GM21360 (cell line): ENCODE measurements around the gene PLXNA4.
"Not testable (repeated sequence)": the region's sequence is repeated elsewhere in the genome, so short reads cannot be mapped to it uniquely, and the experiment has no call there.

Experiments
- ATAC-seq: cut with Tn5 transposase; IDR thresholded peaks from one replicate; pipeline ENCODE4 v1.9.1; 2021; ENCODE audit warnings: mild to moderate bottlenecking, moderate library complexity; ENCODE audit not compliant: unreplicated experiment

The PLXNA4 gene

DNA sequence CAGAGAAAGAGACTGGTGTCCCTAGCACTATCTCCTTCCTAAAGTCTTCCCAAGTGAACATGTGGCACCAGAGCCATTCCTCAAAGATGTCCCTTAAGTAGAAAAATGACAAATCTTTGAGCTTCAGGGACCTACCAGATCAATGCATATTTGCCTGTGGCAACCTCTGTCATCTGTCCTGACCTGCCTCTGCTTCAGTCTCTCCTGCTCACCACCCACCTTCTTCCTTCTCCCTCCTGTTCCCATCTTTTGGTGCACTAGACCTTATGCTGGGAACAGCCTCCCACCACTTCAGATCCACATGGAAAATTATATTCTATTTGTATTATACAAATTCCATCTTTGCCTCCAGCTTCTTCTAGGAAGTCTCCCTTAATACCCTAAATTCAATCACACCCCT is 386.4 kb downstream of the PLXNA4 start:
- no peak for ATAC-seq

DNA sequence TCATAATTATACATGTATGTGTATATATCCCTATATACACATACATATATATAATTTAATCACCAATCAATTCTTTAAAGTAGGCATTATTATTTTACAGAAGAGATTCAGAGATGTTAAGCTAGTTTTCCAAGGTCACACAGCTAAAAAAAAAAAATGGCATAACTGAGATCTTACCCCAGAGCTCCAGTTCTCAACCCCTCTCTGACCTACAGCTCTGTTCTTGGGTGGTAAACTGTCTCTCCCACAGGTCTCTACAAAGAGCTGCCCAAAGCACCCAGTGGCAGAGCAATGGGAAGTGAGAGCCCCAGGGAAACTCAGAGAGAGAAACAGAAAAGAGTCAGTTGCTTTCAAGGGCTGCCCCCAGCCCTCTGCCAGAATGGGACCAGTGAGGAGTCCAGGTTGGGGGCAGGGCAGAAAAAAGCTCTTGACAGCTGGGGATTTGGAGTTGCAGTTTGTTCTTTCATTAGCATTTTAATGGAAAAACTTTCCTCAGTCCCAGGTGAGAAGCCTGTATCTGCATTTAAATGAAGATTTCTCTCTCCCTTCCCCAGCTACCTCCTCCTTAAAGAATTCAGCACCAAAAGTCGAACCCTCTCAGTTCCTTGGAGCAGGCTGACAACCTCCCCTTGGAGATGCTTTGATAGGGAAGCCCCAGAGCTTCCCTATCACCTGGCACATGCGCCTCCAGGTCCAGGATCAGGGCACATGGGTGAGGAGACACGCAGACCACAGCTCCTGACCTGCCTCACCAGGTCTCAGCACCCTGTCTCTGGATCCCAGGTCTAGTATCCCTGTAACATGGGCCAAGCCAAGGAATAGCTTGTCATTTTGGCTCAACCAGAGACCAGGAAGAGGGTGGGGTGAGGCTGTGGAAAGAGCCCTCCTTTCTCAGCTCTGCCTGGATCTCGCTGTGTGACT is 388.1 kb downstream of the PLXNA4 start:
- no peak for ATAC-seq

DNA sequence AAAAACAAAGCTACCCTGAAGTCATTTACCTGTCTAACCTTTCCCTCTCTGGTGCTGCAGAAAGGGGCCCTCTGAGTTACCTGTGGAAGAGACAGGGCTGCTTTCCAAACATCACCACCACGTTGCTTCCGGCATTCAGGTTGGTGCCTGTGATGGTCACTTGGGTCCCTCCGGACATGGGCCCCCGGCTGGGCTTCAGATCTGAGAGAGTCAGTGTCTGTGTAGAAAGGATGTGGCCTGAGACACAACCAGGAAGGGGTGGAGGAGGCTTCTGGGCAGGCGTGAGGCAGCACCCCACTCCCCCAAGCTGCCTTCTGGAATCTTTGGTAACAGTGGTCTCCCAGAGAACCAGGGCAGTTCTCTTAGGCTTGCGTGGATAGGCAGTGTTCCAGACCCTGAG is 388.9 kb downstream of the PLXNA4 start:
- no peak for ATAC-seq

DNA sequence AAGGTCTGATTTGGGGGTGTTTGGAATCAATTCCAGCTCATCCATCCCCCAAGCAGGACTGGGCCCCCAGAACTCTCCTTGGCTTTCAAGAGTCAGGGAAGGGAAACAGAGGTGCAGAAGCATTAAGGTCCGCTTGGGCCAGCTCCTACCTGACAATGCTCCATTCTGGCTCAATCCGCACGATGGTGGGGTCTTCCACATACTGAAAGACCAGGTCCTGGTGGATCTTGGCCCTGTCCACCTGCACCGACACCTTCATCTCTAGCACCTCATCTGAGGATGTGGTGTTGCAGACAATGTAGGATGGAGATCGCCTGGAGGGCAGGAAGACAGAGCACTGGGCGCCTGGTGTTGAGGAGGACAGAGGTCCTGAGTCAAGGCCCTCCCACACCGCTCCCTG is 391.1 kb downstream of the PLXNA4 start:
- no peak for ATAC-seq

DNA sequence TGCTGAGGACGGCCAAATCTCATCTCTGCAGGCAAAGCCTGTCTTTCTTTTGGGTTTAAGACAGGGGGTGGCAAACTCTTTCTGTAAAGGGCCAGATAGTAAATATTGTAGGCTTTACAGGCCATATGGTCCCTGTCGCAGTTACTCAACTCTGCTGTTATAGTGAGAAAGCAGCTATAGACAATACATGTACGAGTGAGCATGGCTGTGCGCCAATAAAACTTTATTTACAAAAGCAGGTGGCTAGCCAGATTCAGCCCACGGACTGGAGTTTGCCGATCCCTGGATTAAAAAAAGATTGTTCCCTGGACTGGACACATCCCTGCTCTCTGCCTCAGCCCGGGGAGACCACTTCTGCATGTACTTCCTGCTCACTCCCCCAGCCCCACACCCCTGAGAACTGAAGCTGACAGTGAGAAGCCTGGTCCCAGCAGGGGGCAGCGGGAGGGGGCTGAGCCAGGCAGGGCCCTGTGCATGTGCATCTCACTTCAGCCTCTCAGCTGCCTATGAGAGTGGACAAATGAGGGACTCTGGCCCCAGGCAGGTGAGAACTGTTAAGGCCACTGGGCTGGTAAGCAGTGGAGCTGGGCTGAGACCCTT is 392.4 kb downstream of the PLXNA4 start:
- no peak for ATAC-seq

DNA sequence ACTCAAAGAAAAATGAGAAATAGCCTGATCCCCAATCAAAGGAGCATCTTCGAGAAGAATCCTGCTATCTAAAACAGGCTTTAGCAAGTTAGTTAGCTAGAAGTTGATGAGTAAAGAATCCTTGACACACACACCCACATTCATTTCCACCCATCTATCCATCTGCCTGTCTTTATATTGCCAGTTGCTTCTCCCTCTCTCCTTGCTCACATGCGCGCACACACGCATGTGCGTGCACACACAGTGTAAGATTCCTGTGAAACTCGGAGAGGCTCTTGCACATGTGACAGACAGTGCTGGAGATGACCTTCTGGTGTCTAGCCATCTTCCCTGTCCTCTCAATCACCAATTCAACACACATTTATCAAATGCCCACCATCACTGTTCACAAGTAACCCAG is 393.3 kb downstream of the PLXNA4 start:
- ATAC-seq = no peak

DNA sequence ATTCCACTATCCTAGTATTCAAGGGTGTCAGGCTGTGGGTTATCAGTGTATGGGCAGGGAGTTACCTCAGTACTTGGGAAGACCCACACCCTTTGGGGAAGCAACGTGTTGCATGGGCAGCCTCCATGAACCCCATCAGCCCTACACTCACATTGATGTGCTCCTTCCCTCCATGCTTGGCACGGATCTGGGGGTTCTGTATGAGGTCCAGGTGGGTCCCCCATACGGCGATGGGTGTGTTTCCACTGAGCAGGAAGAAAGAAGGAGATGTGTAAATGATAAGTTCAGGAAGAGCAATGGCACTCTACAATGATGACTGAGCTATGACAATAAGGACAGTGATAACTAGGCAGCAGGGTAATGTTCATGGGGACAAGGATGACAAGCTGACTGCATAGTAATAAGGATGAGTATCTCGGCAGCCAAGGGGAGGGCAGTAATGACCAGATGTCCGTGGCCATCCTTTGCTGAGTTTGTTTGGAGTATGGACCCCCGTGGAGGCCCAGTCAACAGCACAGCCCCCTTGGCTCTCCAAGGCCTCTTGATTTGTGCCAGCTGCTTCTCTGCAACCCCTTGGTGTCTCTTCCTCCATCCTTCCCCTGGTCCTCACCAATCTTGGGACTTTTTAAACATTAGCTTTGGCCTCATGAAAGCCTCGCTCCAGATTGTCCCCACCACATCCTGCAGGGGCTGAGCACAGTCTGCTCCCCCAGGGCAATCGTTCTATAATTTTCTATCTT is 394.2 kb downstream of the PLXNA4 start:
- ATAC-seq = no peak

DNA sequence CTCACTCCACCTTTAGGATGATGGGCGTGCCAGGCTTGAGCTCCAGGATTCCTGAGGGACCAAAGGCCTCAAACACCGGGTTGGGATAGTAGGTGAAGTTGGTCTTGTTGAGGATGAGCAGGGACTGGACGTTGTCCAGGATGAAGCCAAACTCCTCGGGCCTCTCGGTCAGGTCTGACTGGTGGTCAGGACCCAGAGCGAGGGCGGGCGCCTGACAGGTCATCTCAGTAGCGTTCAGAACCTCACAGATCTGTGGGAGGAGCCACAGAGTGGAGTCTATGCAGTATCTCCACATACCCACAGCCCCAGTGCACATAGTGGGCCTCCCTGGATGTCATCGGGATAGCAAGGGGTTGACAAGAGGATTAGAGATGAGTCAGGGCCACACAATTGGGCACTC is 394.9 kb downstream of the PLXNA4 start:
- no peak for ATAC-seq

DNA sequence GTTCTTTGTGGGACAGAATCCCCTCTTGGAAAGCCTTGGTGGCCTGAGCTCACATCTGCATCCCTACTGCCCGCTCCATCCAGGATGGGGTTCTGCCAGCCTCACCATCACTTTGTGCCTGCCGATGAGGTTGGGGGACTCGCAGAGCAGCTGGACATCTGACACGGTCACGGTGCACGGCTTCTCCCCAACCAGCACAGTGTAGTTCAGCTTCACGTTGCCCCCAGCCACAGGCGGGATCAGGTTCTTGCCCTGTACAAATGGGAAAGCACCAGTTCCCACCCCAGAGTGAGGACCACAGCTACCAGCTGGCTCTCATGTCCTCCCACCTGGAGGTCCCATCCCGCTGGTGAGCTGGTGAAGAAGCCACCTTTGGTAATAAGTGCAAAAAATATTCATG is 395.8 kb downstream of the PLXNA4 start:
- no peak for ATAC-seq

DNA sequence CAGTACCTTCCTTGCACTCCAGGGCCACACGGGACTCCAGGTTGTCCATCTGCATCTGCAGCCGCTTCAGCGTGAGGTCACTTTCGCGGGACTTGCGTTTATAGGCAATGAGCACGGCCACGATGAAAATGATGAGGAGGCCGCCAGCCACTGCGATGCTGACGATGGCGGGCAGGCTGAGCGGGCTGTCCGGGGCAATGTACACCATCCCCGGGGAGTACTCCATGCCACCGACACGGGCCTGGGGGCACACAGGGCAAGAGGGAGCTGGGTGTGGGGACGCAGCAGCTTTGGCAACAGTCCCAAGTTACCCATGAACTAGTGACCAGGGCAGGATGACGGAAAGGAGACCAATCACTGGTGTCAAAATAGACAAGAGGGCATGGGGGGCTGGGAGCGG is 396.6 kb downstream of the PLXNA4 start:
- ATAC-seq = no peak

DNA sequence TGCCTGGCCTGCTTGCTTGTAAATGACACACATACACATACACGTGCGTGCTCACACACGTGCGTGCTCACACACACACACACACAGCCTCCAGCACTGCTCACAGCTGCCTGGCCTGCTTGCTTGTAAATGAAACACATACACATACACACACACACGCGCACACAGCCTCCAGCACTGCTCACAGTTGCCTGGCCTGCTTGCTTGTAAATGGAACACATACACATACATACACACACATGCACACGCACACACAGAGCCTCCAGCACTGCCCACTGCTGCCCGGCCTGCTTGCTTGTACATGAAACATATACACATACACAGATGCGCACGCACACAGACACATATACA is 397.2 kb downstream of the PLXNA4 start:
- no peak for ATAC-seq

DNA sequence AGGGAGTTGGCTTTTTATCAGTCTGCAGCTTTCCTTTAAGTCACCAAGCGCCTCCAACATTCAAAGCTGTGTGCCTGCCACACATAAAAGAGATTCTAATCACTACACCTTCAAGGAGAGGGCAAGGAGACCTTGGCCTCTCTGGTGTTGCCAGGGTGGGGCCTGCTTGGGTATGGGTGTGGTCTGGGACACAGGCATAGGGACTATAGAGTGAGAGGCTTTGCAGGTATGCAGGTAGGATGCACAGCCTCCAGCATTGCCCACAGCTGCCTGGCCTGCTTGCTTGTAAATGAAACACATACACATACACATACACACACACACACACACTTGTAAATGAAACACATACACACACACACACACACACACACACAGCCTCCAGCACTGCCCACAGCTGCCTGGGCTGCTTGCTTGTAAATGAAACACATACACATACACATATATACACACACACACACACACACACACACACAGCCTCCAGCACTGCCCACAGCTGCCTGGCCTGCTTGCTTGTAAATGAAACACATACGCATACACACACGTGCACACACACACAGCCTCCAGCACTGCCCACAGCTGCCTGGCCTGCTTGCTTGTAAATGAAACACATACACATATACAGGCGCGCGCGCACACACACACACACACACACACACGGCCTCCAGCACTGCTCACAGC is 397.7 kb downstream of the PLXNA4 start:
- ATAC-seq = not testable (repeated sequence)

DNA sequence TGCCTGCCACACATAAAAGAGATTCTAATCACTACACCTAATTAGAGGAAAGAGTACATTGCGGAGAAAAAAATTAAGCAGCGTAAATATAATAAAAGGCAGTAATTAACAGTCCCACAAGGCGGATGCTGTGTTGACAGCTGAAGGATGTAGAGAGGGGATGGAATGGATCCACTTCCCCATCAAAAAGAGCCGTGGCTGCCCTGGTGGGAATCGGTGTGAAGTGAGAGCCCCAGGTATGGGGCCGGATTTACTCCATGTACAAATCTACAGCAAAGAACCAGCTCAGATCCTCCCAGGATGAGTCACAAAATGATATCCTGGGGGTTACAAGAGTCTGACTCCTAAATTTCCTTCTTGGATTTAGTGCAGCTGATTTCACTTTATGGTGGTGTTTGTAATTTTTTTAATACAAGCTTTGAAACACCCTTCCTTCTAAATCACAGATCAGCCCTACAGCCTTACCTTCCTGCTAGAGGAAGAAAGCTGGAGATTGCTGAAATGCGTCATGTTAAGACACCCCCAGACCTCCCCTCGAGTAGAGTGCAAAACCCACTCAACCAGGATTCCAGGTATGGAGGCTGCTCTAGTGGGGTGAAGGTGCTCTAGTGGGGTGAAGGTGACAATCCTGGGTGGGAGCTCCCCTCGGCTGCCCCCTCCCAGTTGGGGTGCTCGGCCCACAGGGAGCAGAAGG is 398.4 kb downstream of the PLXNA4 start:
- ATAC-seq = no peak

DNA sequence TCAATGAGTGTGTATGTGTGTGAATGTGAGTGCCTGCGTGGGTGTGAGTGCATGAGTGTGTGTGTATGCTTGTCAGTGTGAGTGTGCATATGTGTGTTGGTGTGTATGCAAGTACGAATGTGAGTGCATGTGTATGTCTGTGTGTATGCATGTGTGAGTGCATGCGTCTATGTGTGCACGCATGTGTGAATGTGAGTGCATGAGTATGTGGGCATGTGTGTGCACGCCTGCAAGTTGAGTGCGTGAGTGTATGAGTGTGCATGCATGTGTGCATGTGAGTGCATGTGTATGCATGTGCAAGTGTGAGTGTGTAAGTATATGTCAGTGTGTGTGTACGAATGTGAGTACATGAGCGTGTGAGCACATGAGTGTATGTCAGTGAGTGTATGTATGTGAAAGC is 399.6 kb downstream of the PLXNA4 start:
- ATAC-seq = no peak

DNA sequence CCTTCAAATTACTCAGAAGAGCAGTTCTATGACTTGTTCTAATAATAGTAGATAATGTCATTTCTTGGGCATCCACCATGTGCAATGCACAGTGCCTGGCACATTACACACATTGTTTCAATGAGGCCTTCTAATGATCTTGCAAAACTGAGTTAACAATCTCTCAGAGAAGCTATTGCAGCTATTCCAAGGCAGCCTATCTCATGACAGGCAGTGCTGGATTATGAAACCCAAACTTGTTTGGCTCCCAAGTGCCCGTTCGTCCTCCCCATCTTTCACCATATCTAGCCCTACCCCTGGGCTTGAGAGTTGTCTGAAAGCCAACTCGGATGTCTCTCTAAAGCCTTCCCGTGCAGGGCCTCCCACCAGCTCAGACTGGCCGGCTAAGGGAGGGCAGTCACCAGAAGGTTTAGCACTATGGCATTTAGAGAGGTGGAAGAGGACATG is 405.1 kb downstream of the PLXNA4 start:
- no peak for ATAC-seq

DNA sequence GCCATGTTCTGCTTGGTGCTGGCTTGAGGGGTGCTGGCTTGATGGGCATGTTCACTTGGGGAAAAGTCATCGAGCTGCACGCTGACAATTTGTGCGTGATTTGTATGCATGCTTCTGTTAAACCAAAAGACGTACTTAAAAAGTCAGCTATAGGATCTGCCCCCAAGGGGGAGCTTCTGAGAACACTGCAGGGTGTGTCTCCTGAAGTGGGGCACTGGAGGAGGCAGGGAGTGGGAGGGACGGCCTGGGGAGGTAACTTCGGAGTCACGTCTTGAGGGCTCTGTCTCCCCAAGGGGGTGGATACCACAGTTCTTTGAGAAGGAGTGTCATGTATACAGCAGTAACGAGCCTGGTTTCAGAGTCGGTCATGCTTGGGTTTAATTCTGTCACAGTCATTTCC is 406.5 kb downstream of the PLXNA4 start:
- ATAC-seq = no peak

DNA sequence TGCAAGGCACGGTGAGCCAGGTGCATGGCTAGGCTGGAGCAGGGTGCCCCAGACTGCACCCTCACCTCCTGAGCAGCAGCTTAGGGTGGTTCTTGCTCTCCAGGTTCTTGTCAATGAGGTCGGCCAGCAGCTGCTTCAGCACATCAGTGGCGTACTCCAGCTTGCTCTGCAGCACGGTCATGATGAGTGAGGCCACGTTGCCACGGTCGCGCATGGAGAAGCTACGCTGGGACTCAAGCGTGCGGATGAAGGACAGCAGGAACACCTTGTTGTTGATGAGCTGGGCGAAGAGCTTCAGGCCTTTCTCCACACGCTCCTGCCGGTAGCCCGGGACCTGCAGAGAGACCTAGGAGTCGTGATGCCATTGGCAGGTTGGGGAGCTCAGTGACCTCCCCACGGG is 408.0 kb downstream of the PLXNA4 start:
- ATAC-seq = no peak

DNA sequence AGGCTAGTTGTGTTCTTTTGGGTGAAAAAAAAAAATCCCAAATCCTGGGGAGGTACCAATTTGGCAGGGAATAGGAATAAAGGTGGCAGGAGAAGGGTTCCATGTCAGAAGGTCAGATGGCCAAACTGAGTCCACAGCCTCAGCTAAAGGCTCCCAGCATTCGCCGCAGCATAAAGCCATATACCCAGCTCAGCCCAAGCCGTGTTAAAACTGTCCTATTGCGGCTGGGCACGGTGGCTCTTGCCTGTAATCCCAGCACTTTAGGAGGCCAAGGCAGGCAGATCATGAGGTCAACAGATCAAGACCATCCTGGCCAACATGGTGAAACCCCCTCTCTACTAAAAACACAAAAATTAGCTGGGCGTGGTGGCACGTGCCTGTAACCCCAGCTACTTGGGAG is 410.6 kb downstream of the PLXNA4 start:
- ATAC-seq = not testable (repeated sequence)

DNA sequence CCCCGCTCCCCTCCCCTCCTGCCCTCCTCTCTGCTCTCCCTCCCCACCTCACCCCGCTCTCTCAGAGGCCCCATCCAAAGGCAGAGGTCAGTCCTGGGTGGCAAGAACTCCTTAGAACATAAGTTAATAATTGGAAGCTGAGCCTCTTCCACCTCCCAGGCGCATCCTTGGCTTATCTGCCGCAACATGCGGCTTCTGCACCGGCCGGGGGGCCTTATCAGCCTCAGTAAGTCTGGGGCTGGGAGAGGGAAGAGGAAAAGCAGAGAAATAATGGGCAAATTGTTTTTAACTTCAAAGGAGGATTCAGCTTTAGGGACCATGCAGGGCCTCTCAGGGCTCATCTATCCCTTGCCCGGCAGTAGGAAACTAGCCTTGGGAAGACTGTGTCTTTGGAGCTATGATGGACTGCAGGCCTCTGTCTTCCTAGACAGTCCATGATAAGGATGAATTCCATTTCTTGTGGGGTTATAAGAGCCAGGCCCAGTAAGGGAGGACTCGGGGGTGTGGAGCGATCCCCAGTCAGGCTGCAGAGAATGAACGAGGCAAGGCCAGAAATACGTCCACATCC is 411.6 kb downstream of the PLXNA4 start:
- ATAC-seq = no peak

DNA sequence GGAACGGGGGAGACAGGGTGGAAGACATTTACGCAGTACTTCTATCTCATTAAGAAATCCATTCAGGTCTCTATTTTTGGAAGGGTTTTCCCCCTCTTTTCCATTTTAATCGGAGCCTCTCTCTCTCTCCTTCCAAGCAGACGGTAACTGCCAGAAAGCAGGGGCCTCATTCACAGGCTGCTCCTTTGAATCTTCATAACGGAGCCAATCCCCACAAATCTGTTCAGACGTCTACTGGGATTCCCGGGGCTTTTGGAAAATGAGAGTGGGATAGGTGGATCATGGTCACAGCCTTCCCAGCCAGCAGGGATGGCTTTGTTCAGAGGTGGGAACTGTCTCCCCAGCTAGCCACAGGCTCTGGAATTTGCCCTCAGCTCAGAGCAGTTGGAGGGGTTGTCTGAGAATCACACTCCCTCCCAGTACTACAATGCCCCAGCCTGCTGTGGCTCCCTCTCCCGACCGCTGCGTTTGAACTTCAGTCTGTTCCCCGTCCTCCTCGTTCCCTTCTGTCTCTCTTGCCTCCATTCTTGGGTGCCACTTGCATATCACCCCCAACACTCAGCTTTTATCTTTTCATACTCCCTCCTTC is 413.6 kb downstream of the PLXNA4 start:
- ATAC-seq = no peak
